ENCODE data around the gene TSN.

- TF ChIP-seq CTCF (IDR thresholded peaks at IDR 0.05; ENCODE audit: insufficient read depth, low read depth, low read length) (no peak), EZH2 (IDR thresholded peaks at IDR 0.05; ENCODE audit: insufficient read depth, low read length) (no peak)
Observed at GRCh38 chr2:121755237-121756111, at the start of gene TSN.

Measured in astrocyte (in vitro differentiated cells and primary cell).